H9 (cell line): Measurements from ENCODE around the gene ADORA3. TPM values are rescaled to one million over a fixed set of nuclear protein-coding genes. Genes with fewer than 3 reads are reported as not detected.

ENCODE experiments used
- DNase-seq: peaks from one replicate; pipeline ENCODE4 v3.0.0-alpha.2; 2017
- H2AFZ ChIP-seq: one replicate; pipeline ENCODE4 v1.6.1; 2013; ENCODE audit warnings: mild to moderate bottlenecking, low read length, control low read depth, moderate library complexity
- H2AK5ac ChIP-seq: 2 replicates; pipeline ENCODE4 v1.6.1; 2013; ENCODE audit warnings: low read length, control low read depth, mixed read lengths; ENCODE audit not compliant: insufficient read length
- H2BK120ac ChIP-seq: one replicate; pipeline ENCODE4 v1.6.1; 2013; ENCODE audit warnings: low read depth, mild to moderate bottlenecking, low read length, control low read depth, inconsistent platforms; ENCODE audit not compliant: poor library complexity, severe bottlenecking
- H2BK12ac ChIP-seq: 2 replicates; pipeline ENCODE4 v1.6.1; 2013; ENCODE audit warnings: low read length, control low read depth, mixed read lengths, low read depth; ENCODE audit not compliant: insufficient read length
- H2BK15ac ChIP-seq: 2 replicates; pipeline ENCODE4 v1.6.1; 2013; ENCODE audit warnings: low read depth, low read length, control low read depth
- H2BK20ac ChIP-seq: one replicate; pipeline ENCODE4 v1.6.1; 2013; ENCODE audit warnings: low read depth, mild to moderate bottlenecking, low read length, control low read depth, inconsistent platforms; ENCODE audit not compliant: poor library complexity, severe bottlenecking
- H2BK5ac ChIP-seq: 2 replicates; pipeline ENCODE4 v1.6.1; 2013; ENCODE audit warnings: low read length, control low read depth, mixed read lengths; ENCODE audit not compliant: insufficient read length
- H3K14ac ChIP-seq: 2 replicates; pipeline ENCODE4 v1.6.1; 2013; ENCODE audit warnings: low read length, control low read depth; ENCODE audit not compliant: insufficient read depth
- H3K18ac ChIP-seq: 2 replicates; pipeline ENCODE4 v1.6.1; 2013; ENCODE audit warnings: low read depth, mild to moderate bottlenecking, mixed read lengths, low read length, control low read depth; ENCODE audit not compliant: insufficient read length
- H3K23ac ChIP-seq: 2 replicates; pipeline ENCODE4 v1.6.1; 2013; ENCODE audit warnings: low read length, control low read depth, mixed read lengths, low read depth; ENCODE audit not compliant: insufficient read length
- H3K23me2 ChIP-seq: 2 replicates; pipeline ENCODE4 v1.6.1; 2013; ENCODE audit warnings: low read depth, mild to moderate bottlenecking, mixed read lengths, low read length, control low read depth; ENCODE audit not compliant: insufficient read length, poor library complexity, severe bottlenecking
- H3K27ac ChIP-seq: 2 replicates; pipeline ENCODE4 v1.5.1; 2013; ENCODE audit warnings: low read length, control low read depth, mixed read lengths, low read depth; ENCODE audit not compliant: insufficient read length
- H3K27me3 ChIP-seq: 2 replicates; pipeline ENCODE4 v1.6.1; 2013; ENCODE audit warnings: low read length, control low read depth, inconsistent platforms; ENCODE audit not compliant: insufficient read depth
- H3K4ac ChIP-seq: 2 replicates; pipeline ENCODE4 v1.6.1; 2013; ENCODE audit warnings: low read depth, mild to moderate bottlenecking, control low read depth, inconsistent platforms, low read length, moderate library complexity
- H3K4me1 ChIP-seq: 2 replicates; pipeline ENCODE4 v1.6.1; 2013; ENCODE audit warnings: low read length, control low read depth, inconsistent platforms; ENCODE audit not compliant: insufficient read depth
- H3K4me2 ChIP-seq: 2 replicates; pipeline ENCODE4 v1.6.1; 2013; ENCODE audit warnings: low read length, control low read depth, mixed read lengths; ENCODE audit not compliant: insufficient read length, insufficient read depth
- H3K56ac ChIP-seq: 2 replicates; pipeline ENCODE4 v1.6.1; 2013; ENCODE audit warnings: low read depth, mild to moderate bottlenecking, mixed read lengths, low read length, control low read depth; ENCODE audit not compliant: insufficient read length
- H3K79me1 ChIP-seq: 2 replicates; pipeline ENCODE4 v1.6.1; 2013; ENCODE audit warnings: low read depth, mild to moderate bottlenecking, moderate library complexity, low read length, control low read depth, inconsistent platforms; ENCODE audit not compliant: insufficient read depth, poor library complexity, severe bottlenecking
- H3K79me2 ChIP-seq: 2 replicates; pipeline ENCODE4 v1.6.1; 2013; ENCODE audit warnings: low read length, control low read depth, inconsistent platforms; ENCODE audit not compliant: insufficient read depth
- H3K9ac ChIP-seq: 2 replicates; pipeline ENCODE4 v1.6.1; 2013; ENCODE audit warnings: low read length, control low read depth, mixed read lengths; ENCODE audit not compliant: insufficient read length; ENCODE audit errors: extremely low read depth
- H3K9me3 ChIP-seq: one replicate; pipeline ENCODE4 v1.6.1; 2013; ENCODE audit warnings: low read depth, low read length, inconsistent platforms; ENCODE audit not compliant: control insufficient read depth
- H3T11ph ChIP-seq: one replicate; pipeline ENCODE4 v1.6.1; 2013; ENCODE audit warnings: mild to moderate bottlenecking, low read length, control low read depth, inconsistent platforms
- H4K20me1 ChIP-seq: one replicate; pipeline ENCODE4 v1.6.1; 2013; ENCODE audit not compliant: control insufficient read depth, insufficient read length, insufficient read depth
- H4K5ac ChIP-seq: 2 replicates; pipeline ENCODE4 v1.6.1; 2013; ENCODE audit warnings: low read depth, mild to moderate bottlenecking, mixed read lengths, low read length, control low read depth; ENCODE audit not compliant: insufficient read length
- H4K8ac ChIP-seq: replicated peaks from 2 replicates; pipeline ENCODE4 v1.6.1; 2013; ENCODE audit warnings: low read length, control low read depth, mixed read lengths, low read depth; ENCODE audit not compliant: insufficient read length
- H4K91ac ChIP-seq: 2 replicates; pipeline ENCODE4 v1.6.1; 2013; ENCODE audit warnings: low read depth, mild to moderate bottlenecking, moderate library complexity, mixed read lengths, low read length, control low read depth; ENCODE audit not compliant: insufficient read length
- H3K27ac Mint-ChIP-seq, 3 experiments: 2 replicates in 2 of 3; 3 replicates in 1 of 3; pipeline ENCODE4 v1.8.0; 2020 to 2021; ENCODE audit warnings: mixed read lengths in 3 of 3, mild to moderate bottlenecking in 1 of 3, moderate library complexity in 1 of 3
- H3K27me3 Mint-ChIP-seq: 2 replicates; pipeline ENCODE4 v1.8.0; 2021; ENCODE audit warnings: low read depth, mild to moderate bottlenecking, moderate library complexity, mixed read lengths
- H3K36me3 Mint-ChIP-seq, 3 experiments: 2 replicates in 2 of 3; 3 replicates in 1 of 3; pipeline ENCODE4 v1.8.0; 2020 to 2021; ENCODE audit warnings: low read depth in 3 of 3, mixed read lengths in 3 of 3; ENCODE audit not compliant: insufficient read depth in 1 of 3
- H3K4me1 Mint-ChIP-seq, 2 experiments: 2 replicates each; pipeline ENCODE4 v1.8.0; 2020; ENCODE audit warnings: mixed read lengths in 2 of 2
- H3K4me3 Mint-ChIP-seq, 2 experiments: 2 replicates in 1 of 2; 3 replicates in 1 of 2; pipeline ENCODE4 v1.8.0; 2020 to 2021; ENCODE audit warnings: mild to moderate bottlenecking in 2 of 2, mixed read lengths in 2 of 2, moderate library complexity in 1 of 2
- H3K9me3 Mint-ChIP-seq, 2 experiments: 2 replicates in 1 of 2; 3 replicates in 1 of 2; pipeline ENCODE4 v1.8.0; 2020; ENCODE audit warnings: mild to moderate bottlenecking in 2 of 2, mixed read lengths in 2 of 2, moderate library complexity in 1 of 2
- WGBS: extraction: QIAGEN DNeasy Blood & Tissue Kit; methylation state at CpG from one replicate; pipeline ENCODE4 v1.1.7; 2013; ENCODE audit warnings: missing lambda C conversion rate, low lambda C conversion rate, mixed read lengths; ENCODE audit not compliant: insufficient read length; ENCODE audit errors: extremely low coverage; 5-methylcytosine and 5-hydroxymethylcytosine counted together
- total RNA-seq: library from RNA; stranded (reverse); gene quantifications from 2 replicates; pipeline ENCODE4 v1.2.1, GENCODE V29; 2021
- TF ChIP-seq, protein P1 (sequence below): fragments of 200-600 bp; sonication (generic); conservative IDR thresholded peaks from 3 replicates; pipeline ENCODE4 v1.8.0; 2021; ENCODE audit warnings: antibody characterized with exemption, mild to moderate bottlenecking

The ADORA3 gene
- total RNA-seq, 1 experiment from 2014 or later = not detected

DNA sequence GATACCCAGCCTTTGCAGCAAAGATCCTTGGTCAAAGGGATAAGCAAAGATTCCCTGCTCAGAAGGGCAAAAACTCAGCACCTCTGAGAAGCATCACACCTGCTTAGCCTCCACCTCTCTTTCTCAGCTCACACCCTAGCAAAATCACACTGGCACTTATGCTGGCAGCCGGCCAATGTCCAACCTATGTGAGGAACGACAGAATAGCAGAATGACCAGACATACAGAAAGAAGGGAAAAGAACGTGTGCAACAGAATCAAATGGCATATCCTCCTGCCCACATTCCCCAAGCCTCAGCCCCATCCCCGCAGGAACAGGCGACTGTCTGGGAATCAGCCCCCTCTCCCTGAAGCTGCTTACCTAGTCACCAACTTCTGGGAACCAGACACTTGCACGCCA is 664 bp upstream of the ADORA3 start:
- no peak overlapping the region for H3K4me2 ChIP-seq
- H3K27ac Mint-ChIP-seq = no peak overlapping the region

More for the DNA sequence above, 664 bp upstream of the ADORA3 start:
- no peak overlapping the region for H3T11ph ChIP-seq
- H2BK15ac ChIP-seq = no peak overlapping the region
- no peak overlapping the region for H4K91ac ChIP-seq
- Mint-ChIP-seq H3K4me1 (peaks cover 4 to 8% of the 10 kb centered on the region in 2 experiments), H3K36me3 (no peaks in the 10 kb centered on the region), H3K9me3 (no peaks in the 10 kb centered on the region), H3K27me3 (peaks cover 3% of the 10 kb centered on the region), H3K4me3 (no peak overlapping the region)
- H3K23me2 ChIP-seq = no peaks in the 10 kb centered on the region
- H3K4ac ChIP-seq = no peak overlapping the region
- TF ChIP-seq, protein P1, sequence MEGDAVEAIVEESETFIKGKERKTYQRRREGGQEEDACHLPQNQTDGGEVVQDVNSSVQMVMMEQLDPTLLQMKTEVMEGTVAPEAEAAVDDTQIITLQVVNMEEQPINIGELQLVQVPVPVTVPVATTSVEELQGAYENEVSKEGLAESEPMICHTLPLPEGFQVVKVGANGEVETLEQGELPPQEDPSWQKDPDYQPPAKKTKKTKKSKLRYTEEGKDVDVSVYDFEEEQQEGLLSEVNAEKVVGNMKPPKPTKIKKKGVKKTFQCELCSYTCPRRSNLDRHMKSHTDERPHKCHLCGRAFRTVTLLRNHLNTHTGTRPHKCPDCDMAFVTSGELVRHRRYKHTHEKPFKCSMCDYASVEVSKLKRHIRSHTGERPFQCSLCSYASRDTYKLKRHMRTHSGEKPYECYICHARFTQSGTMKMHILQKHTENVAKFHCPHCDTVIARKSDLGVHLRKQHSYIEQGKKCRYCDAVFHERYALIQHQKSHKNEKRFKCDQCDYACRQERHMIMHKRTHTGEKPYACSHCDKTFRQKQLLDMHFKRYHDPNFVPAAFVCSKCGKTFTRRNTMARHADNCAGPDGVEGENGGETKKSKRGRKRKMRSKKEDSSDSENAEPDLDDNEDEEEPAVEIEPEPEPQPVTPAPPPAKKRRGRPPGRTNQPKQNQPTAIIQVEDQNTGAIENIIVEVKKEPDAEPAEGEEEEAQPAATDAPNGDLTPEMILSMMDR = no peak
- H3K23ac ChIP-seq = no peak overlapping the region
- no peak overlapping the region for H2AK5ac ChIP-seq
- H2BK5ac ChIP-seq = no peak overlapping the region
- H3K9ac ChIP-seq = no peak overlapping the region
- no peak for DNase-seq
- no peaks in the 10 kb centered on the region for H3K79me2 ChIP-seq
- H3K27ac ChIP-seq = no peak overlapping the region
- H3K9me3 ChIP-seq = no peaks in the 10 kb centered on the region
- H3K79me1 ChIP-seq = no peaks in the 10 kb centered on the region
- H3K14ac ChIP-seq = no peak overlapping the region
- H4K5ac ChIP-seq = no peak overlapping the region
- no peak overlapping the region for H3K18ac ChIP-seq
- H3K27me3 ChIP-seq = no peaks in the 10 kb centered on the region
- H2BK120ac ChIP-seq = no peak overlapping the region
- no peaks in the 10 kb centered on the region for H3K4me1 ChIP-seq
- no peak overlapping the region for H2BK20ac ChIP-seq
- no peak overlapping the region for H2AFZ ChIP-seq
- no peak overlapping the region for H2BK12ac ChIP-seq
- no peak overlapping the region for H4K8ac ChIP-seq
- WGBS = no CpG with 5 or more reads among the region's 6 CpGs
- no peaks in the 10 kb centered on the region for H4K20me1 ChIP-seq
- H3K56ac ChIP-seq = no peak overlapping the region
